Measurements from ENCODE around the gene ACADVL. TPM values are rescaled to one million over a fixed set of nuclear protein-coding genes. Genes with fewer than 3 reads are reported as not detected.
A peak's percentile ranks its signal among the peaks of the same experiment; 100 is the strongest.

ACADVL gene
- total RNA-seq, 1 donor: 143 TPM

GRCh38 chr17:7233701-7234082 lies 14.0 kb downstream of the ACADVL start:
- H3K27me3 ChIP-seq (ENCODE audit: insufficient read depth, low read length): no peaks in the 10 kb centered on the region
- H3K4me3 ChIP-seq (ENCODE audit: low read length): peak overlapping the region; percentile 82
- no peaks in the 10 kb centered on the region for H3K9me3 ChIP-seq (ENCODE audit: low read depth, low read length)
- H3K4me1 ChIP-seq (ENCODE audit: insufficient read depth, low read length): peaks cover 55% of the 10 kb centered on the region

GRCh38 chr17:7234083-7234951 lies 14.6 kb downstream of the ACADVL start, which contains the start of gene DVL2:
Gene DVL2 (minus strand): TSS chr17:7234517. CDS start chr17:7234262, 255 bp downstream.
- Histone ChIP-seq H3K4me3 (ENCODE audit: low read length) (peak within 1 kb of the TSS; percentile 82), H3K4me1 (ENCODE audit: insufficient read depth, low read length) (peaks cover 55% of the 10 kb centered on the region), H3K27me3 (ENCODE audit: insufficient read depth, low read length) (no peaks in the 10 kb centered on the region), H3K9me3 (ENCODE audit: low read depth, low read length) (no peaks in the 10 kb centered on the region)

GRCh38 chr17:7235693-7236665 lies 16.2 kb downstream of the ACADVL start:
- H3K9me3 ChIP-seq (ENCODE audit: low read depth, low read length): no peaks in the 10 kb centered on the region
- H3K4me3 ChIP-seq (ENCODE audit: low read length): no peak overlapping the region
- peaks cover 69% of the 10 kb centered on the region for H3K4me1 ChIP-seq (ENCODE audit: insufficient read depth, low read length)

GRCh38 chr17:7236808-7237207 lies 17.1 kb downstream of the ACADVL start:
- Histone ChIP-seq H3K9me3 (ENCODE audit: low read depth, low read length) (no peaks in the 10 kb centered on the region), H3K27me3 (ENCODE audit: insufficient read depth, low read length) (no peaks in the 10 kb centered on the region), H3K4me1 (ENCODE audit: insufficient read depth, low read length) (peaks cover 73% of the 10 kb centered on the region), H3K4me3 (ENCODE audit: low read length) (no peak overlapping the region)

More at GRCh38 chr17:7235693-7236665, 16.2 kb downstream of the ACADVL start:
- no peaks in the 10 kb centered on the region for H3K27me3 ChIP-seq (ENCODE audit: insufficient read depth, low read length)

- H3K9me3 ChIP-seq (ENCODE audit: low read depth, low read length): no peaks in the 10 kb centered on the region
- H3K4me1 ChIP-seq (ENCODE audit: insufficient read depth, low read length): peaks cover 68% of the 10 kb centered on the region
- peak overlapping the region; percentile 50 for H3K4me3 ChIP-seq (ENCODE audit: low read length)
- H3K27me3 ChIP-seq (ENCODE audit: insufficient read depth, low read length): no peaks in the 10 kb centered on the region
These were observed 17.6 kb downstream of the ACADVL start for GRCh38 chr17:7237266-7237760.

GRCh38 chr17:7237761-7238419 lies 18.2 kb downstream of the ACADVL start:
- H3K9me3 ChIP-seq (ENCODE audit: low read depth, low read length): no peaks in the 10 kb centered on the region
- H3K27me3 ChIP-seq (ENCODE audit: insufficient read depth, low read length): no peaks in the 10 kb centered on the region
- H3K4me1 ChIP-seq (ENCODE audit: insufficient read depth, low read length): peaks cover 63% of the 10 kb centered on the region
- peak overlapping the region; percentile 100 for H3K4me3 ChIP-seq (ENCODE audit: low read length)

- Histone ChIP-seq H3K4me1 (ENCODE audit: insufficient read depth, low read length) (peaks cover 61% of the 10 kb centered on the region), H3K27me3 (ENCODE audit: insufficient read depth, low read length) (no peaks in the 10 kb centered on the region), H3K9me3 (ENCODE audit: low read depth, low read length) (no peaks in the 10 kb centered on the region), H3K4me3 (ENCODE audit: low read length) (peak overlapping the region; percentile 100)
These were observed 18.8 kb downstream of the ACADVL start for GRCh38 chr17:7238420-7239090.

GRCh38 chr17:7239091-7240027 lies 19.6 kb downstream of the ACADVL start, which contains the start of gene PHF23:
Gene PHF23 (minus strand): TSS chr17:7239457. CDS start chr17:7239279, 178 bp downstream.
- H3K4me1 ChIP-seq (ENCODE audit: insufficient read depth, low read length): peaks cover 59% of the 10 kb centered on the region
- peak within 1 kb of the TSS; percentile 100 for H3K4me3 ChIP-seq (ENCODE audit: low read length)
- no peaks in the 10 kb centered on the region for H3K9me3 ChIP-seq (ENCODE audit: low read depth, low read length)
- no peaks in the 10 kb centered on the region for H3K27me3 ChIP-seq (ENCODE audit: insufficient read depth, low read length)

GRCh38 chr17:7240375-7240774 lies 20.6 kb downstream of the ACADVL start:
- H3K4me3 ChIP-seq (ENCODE audit: low read length): peak overlapping the region; percentile 100
- H3K4me1 ChIP-seq (ENCODE audit: insufficient read depth, low read length): peaks cover 49% of the 10 kb centered on the region
- H3K27me3 ChIP-seq (ENCODE audit: insufficient read depth, low read length): no peaks in the 10 kb centered on the region
- no peaks in the 10 kb centered on the region for H3K9me3 ChIP-seq (ENCODE audit: low read depth, low read length)

GRCh38 chr17:7241090-7241733 lies 21.5 kb downstream of the ACADVL start:
- no peaks in the 10 kb centered on the region for H3K27me3 ChIP-seq (ENCODE audit: insufficient read depth, low read length)
- H3K4me1 ChIP-seq (ENCODE audit: insufficient read depth, low read length): peaks cover 41% of the 10 kb centered on the region
- H3K9me3 ChIP-seq (ENCODE audit: low read depth, low read length): no peaks in the 10 kb centered on the region
- peak overlapping the region; percentile 100 for H3K4me3 ChIP-seq (ENCODE audit: low read length)

- peaks cover 34% of the 10 kb centered on the region for H3K4me1 ChIP-seq (ENCODE audit: insufficient read depth, low read length)
- no peaks in the 10 kb centered on the region for H3K9me3 ChIP-seq (ENCODE audit: low read depth, low read length)
- no peaks in the 10 kb centered on the region for H3K27me3 ChIP-seq (ENCODE audit: insufficient read depth, low read length)
- peak within 1 kb of the TSS; percentile 100 for H3K4me3 ChIP-seq (ENCODE audit: low read length)
These were observed 22.3 kb downstream of the ACADVL start, which contains the start of gene GABARAP for GRCh38 chr17:7241783-7242716. Gene GABARAP (minus strand): TSS chr17:7242449. CDS start chr17:7242330, 119 bp downstream.

All from mononuclear cell (primary cell).